ENCODE results near the gene TYW1B.
A peak's percentile ranks its signal among the peaks of the same experiment; 100 is the strongest.
"Not testable (repeated sequence)": the region's sequence is repeated elsewhere in the genome, so short reads cannot be mapped to it uniquely, and the experiment has no call there.

Gene TYW1B, protein sequence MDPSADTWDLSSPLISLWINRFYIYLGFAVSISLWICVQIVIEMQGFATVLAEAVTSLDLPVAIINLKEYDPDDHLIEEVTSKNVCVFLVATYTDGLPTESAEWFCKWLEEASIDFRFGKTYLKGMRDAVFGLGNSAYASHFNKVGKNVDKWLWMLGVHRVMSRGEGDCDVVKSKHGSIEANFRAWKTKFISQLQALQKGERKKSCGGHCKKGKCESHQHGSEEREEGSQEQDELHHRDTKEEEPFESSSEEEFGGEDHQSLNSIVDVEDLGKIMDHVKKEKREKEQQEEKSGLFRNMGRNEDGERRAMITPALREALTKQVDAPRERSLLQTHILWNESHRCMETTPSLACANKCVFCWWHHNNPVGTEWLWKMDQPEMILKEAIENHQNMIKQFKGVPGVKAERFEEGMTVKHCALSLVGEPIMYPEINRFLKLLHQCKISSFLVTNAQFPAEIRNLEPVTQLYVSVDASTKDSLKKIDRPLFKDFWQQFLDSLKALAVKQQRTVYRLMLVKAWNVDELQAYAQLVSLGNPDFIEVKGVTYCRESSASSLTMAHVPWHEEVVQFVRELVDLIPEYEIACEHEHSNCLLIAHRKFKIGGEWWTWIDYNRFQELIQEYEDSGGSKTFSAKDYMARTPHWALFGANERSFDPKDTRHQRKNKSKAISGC

DNA sequence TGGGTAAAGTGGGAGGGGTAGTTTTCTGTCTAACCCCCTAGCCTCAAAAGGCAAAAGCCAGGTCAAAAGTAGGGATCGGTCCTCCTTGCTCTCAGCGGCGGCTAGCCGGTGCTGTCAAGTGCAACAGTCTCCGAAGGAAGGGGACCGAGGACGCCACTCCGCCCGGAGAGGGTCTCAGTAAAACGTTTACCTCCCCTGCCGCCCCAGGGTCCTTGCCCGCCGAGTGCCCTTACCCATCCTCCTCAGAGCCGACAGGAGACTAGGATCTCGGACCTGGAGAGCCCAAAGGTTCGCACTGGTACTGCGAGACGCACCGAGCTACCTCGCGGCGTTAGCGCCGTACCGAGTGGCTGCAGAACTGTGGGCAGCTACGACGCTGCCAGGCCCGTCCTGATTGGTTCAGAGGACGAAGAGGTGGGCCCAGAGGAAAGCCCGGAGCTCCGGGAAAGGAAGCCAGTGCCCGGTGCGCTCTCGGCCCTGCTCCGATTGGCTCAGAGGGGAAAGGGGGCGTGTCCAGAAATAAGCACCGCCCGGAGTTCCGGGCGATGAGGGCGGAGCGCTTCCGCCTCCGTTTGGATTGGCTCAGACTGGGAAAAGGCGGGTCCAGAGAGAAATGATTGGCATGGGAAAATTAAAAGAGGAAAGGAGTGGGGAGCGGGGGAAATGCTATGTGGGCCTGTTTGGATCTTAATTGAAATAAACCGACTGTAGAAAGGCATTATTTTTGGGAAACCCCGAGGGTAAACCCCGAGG, at the start of gene TYW1B:
Gene TYW1B, minus strand, starts transcription at position 362 of the 753 bp plus-strand sequence. Its CDS starts 125 bp downstream, at position 237.
- peak; percentile 91 to 97 for DNase-seq (ENCODE audit: low read depth in 1 of 2, low spot score in 1 of 2)

DNA sequence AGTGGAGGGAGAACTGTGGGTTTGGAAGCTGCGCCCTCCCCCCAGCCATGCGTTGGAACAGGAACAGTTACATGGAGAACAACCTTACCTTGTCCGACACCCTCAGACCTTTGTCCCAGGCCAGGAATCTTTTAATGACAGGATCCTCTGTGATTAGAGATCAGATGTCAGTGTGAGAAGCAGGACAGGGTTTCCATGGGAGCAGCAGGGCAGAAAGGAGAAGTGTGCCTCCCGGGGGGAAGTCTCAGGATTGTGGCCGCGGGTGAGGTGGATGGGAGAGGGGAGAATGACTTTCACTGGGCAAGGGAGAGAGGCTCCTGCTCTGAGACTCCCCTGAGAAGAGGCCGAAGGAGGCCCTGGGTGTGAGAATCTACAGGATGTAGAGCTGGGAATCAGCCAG, 39.6 kb upstream of the TYW1B start:
- DNase-seq (ENCODE audit: low read depth in 1 of 2, low spot score in 1 of 2): not testable (repeated sequence)

DNA sequence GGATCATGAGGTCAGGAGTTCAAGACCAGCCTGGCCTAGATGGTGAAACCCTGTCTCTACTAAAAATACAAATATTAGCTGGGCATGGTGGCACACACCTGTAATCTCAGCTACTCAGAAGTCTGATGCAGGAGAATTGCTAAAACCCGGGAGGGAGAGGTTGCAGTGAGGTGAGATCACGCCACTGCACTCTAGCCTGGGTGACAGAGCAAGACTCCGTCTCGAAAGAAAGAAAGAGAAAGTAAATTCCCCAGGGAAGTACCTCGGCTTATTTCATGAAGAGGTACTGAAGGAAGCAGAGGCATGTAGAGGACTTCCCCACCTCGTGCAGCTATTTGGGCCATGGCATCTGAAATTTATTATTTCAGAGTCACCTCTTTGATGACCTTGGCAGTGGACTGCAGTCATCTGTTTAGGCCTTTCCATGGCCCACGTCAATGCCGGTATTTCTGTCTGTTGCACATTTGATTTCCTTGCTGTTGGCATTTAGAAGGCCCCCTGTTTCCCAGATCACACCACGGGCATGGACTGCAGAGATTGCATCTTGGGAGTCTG, 30.9 kb upstream of the TYW1B start:
- DNase-seq (ENCODE audit: low read depth in 1 of 2, low spot score in 1 of 2): not testable (repeated sequence)

DNA sequence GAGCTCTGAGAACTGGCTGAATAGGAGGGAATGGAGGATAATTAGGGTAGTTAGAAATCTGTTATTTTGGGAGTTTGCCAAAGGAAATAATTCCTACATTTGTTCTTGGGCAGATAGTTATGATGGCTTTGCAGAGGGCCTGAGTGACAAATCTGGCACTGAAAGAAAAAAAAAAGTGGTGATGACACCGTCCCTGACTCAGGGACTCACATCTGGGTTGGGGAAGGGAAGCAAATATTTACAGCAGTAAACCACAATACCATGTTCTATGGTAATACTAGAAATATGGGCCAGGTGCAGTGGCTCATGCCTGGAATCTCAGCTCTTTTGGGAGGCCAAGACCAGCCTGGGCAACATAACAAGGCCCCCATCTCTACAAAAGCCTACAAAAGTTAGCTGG, 29.9 kb upstream of the TYW1B start:
- not testable (repeated sequence) for DNase-seq (ENCODE audit: low read depth in 1 of 2, low spot score in 1 of 2)

DNA sequence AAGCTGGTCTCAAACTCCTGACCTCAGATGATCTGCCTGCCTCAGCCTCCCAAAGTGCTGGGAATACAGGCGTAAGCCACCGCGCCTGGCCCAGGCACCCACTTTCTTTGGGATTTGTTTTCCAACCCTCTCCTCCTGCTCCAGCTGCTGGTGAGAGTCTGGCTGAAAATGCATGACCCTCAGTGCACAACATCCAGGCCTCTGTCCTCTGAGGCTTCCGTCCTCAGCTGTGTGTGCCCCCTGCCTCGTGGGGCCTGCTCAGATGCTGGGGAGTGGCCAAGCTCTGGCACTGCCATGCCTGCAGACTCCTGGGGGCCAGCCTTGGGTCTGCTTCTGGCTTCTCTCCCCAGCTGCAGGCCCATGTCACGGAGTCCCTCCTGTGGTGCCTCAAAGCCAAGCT, 27.3 kb upstream of the TYW1B start:
- not testable (repeated sequence) for DNase-seq (ENCODE audit: low read depth in 1 of 2, low spot score in 1 of 2)

DNA sequence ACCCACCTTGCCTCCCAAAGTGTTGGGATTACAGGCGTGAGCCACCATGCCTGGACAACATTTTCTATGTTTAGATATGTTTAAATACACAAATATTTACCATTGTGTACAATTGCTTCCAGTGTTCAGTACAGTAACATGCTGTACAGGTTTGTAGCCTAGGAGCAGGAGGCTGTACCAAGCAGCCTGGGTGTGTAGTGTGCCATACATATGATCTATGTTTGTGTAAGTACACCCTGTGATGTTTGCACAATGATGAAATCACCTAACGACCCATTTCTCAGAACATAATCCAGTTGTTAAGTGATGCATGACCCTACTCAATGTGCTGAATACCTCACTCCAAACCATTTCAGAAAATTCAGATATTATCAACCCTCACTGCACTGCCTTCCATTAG, 24.9 kb upstream of the TYW1B start:
- DNase-seq (ENCODE audit: low read depth in 1 of 2, low spot score in 1 of 2): not testable (repeated sequence)

DNA sequence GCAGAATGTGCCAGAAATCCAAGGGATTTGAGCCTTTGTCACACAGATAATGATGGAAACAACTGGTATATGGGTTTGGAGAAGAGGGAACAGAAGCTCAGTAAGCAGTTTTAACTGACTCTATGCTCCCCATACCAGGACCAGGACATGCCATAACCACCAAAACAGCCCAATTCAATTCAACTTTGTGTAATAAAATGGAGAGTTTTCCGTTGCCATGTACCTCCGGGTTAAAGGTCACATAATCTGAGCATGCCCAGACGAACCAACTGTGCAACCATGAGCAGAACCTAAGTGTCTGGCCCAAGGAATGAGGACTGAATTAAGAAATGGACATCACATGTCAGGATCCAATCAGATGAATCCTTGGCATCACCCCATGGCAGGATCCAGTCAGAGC, 22.7 kb upstream of the TYW1B start:
- not testable (repeated sequence) for DNase-seq (ENCODE audit: low read depth in 1 of 2, low spot score in 1 of 2)

DNA sequence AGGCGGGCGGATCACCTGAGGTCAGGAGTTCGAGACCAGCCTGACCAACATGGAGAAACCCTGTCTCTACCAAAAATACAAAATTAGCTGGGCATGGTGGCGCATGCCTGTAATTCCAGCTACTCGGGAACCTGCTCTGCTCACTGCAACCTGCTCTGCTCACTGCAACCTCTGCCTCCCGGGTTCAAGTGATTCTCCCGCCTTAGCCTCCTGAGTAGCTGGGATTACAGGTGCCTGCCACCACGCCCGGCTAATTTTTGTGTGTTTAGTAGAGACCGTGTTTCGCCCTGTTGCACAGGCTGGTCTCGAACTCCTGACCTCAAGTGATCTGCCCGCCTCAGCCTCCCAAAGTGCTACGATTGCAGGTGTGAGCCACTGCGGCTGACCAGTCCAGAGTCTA, 16.1 kb upstream of the TYW1B start:
- DNase-seq (ENCODE audit: low read depth in 1 of 2, low spot score in 1 of 2): not testable (repeated sequence)

DNA sequence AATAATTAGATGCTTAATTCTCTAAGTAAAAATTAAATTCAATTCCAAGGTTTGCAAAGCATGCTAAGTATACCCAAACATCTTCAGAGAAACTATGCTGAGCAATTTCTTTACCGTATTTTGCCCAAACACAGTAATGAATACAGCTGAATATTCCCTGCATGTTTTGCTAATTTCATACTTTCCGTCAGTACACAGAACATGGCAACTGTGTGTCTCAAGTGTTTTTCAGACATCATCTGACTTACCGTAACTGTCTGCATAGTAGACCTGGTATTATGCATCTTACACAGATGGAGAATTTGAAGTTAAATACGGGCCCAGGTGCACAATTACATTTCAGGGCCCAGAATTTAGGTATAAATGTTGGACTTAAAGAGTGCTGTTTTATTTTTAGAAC, 15.2 kb upstream of the TYW1B start:
- not testable (repeated sequence) for DNase-seq (ENCODE audit: low read depth in 1 of 2, low spot score in 1 of 2)

DNA sequence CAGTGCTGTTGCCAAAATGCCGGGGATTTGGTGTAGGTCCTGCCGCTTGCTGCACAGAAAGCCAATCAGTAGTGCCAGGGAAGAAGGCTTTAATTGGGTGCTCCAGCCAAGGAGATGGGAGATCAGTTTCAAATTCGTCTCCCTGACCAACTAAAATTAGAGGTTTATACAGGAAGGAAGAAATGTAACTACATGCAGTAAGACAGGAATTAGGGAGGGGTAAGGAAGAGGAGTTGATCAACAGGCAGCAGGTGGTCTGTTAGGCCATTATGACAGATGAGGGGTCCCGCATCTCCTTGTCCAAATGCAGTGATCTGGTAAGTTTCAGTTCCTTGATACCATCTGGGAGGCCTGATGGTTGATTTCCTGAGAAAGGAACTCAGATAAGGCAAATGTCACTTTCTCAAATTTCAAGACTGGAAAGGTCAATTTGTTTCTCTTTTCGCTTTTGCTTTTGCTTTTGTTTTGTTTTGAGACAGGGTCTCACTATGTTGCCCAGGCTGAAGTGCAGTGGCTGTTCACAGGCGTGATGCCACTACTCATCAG, 13.0 kb upstream of the TYW1B start:
- DNase-seq (ENCODE audit: low read depth in 1 of 2, low spot score in 1 of 2): not testable (repeated sequence)

DNA sequence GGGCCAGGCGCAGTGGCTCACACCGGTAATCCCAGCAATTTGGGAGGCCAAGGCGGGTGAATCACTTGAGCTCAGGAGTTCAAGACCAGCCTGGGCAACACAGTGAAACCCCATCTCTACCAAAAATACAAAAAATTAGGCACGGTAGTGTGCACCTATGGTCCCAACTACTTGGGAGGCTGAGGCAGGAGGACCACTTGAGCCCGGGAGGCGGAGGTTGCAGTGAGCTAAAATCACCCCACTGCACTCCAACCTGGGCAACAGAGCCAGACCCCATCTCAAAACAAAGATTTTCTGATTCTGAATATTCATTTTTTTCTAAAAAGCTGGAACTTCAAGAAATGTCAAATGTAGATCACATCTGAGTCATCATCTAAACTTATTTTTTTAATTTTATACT, 10.3 kb upstream of the TYW1B start:
- DNase-seq (ENCODE audit: low read depth in 1 of 2, low spot score in 1 of 2): not testable (repeated sequence)

DNA sequence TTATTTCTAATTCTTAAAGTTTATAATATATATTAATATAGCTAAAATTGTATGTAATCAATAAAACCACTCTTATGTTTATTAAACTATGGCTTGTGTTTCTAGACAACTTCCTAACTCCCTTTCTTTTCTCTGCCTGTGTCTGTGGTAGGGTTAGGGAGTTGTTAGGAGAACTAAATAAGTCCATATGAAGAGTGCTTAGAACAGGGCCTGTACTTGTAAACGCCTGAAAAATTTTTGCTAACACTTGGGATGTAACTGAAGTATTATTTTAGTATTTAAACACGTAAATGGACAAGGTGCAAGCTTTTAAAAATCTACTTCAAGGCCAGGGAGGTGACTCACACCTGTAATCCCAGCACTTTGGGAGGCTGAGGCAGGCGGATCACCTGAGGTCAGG, 9.3 kb upstream of the TYW1B start:
- not testable (repeated sequence) for DNase-seq (ENCODE audit: low read depth in 1 of 2, low spot score in 1 of 2)

DNA sequence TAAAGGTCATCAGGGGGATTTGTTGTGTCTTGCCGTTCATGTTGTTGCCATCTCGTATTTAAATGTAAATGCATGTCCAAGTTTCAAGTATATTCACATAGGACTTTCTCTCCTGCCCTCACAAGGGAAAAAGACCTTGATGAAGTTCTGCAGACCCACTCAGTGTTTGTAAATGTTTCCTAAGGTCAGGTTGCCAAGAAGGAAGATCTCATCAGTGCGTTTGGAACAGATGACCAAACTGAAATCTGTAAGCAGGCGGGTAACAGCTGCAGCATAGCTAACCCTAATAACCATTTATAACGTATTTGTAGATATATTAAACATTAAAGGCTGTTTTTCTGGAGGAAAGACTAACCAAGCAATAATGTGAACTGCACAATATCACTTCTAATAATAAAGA, 2.6 kb upstream of the TYW1B start:
- not testable (repeated sequence) for DNase-seq (ENCODE audit: low read depth in 1 of 2, low spot score in 1 of 2)

DNA sequence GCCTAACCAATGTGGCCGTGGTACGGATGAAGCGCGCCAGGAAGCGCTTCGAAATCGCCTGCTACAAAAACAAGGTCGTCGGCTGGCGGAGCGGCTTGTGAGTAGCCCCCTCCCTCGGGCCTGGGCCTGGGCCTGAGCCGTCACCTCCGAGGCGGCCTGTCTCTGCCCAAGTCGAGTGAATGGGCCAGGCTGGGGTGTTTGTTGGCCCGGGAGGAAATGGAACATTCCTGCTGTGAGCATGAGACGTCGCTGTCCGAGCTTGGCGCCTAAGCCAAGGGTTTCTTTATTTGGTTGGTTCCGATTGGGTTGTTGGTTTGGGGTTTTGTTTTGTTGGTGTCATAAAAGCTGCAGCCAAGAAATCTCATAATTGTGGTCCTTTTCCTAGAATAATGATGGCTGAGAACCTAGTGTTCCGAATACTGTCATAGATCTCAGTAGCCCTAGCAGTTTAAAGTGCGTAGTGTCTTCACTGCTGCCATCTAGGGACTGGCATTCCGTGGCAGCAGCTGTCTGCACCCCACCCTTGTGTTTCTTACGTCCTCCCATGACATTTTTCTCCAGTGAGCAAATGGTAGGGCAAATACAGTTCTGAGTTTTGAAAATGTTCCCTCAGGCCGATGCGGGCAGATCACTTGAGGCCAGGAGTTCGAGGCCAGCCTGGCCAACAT, 1.8 kb upstream of the TYW1B start:
- DNase-seq (ENCODE audit: low read depth in 1 of 2, low spot score in 1 of 2): peak in 1 of 2 donors; percentile 15

DNA sequence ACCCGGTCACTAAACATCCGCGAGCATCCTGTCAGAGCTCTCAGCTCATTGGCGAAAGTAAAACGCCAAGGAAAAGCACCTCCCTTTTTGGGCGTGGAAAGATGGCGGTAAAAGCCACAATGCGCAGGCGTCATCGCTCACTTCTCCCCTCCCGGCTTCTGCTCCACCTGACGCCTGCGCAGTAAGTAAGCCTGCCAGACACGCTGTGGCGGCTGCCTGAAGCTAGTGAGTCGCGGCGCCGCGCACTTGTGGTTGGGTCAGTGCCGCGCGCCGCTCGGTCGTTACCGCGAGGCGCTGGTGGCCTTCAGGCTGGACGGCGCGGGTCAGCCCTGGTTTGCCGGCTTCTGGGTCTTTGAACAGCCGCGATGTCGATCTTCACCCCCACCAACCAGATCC, 1.3 kb upstream of the TYW1B start:
- peak; percentile 89 to 98 for DNase-seq (ENCODE audit: low read depth in 1 of 2, low spot score in 1 of 2)

DNA sequence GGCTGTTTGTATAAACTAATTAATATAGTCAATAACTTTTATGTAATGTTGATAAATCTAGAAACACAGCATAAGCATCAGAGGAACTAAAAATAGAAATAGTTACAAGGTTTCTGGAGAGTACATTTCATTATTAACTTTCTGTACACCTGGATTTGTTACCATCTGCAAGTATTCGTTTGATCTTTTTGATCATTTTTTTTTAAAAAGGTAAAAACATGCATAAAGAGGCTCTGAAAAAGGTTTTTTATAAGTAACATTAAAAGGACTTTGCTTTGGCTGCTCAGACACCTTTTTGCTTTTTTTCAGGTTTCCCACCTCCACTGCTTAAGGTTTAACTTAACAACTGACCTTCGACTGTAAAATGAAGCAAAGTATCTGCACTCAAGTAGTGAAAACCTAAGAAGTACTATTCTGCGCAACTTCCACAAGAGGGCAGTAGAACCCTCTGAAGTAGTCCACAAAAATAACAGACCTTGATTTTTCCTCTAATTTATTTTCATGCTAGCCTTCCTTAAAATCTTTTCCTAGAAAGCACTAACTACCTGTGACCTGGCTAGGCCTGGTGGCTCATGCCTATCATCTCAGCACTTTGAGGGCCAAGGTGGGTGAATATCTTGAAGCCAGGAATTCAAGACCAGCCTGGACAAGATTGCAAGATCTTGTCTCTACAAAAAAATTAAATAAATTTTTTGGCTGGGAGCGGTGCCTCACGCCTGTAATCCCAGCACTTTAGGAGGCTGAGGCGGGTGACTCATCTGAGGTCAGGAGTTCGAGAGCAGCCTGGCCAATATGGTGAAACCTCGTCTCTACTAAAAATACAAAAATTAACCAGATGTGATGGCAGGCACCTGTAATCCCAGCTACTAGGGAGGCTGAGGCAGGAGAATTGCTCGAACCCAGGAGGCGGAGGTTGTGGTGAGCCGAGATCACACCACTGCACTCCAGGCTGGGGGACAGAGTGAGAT, 4.0 kb downstream of the TYW1B start:
- DNase-seq (ENCODE audit: low read depth in 1 of 2, low spot score in 1 of 2): not testable (repeated sequence)

DNA sequence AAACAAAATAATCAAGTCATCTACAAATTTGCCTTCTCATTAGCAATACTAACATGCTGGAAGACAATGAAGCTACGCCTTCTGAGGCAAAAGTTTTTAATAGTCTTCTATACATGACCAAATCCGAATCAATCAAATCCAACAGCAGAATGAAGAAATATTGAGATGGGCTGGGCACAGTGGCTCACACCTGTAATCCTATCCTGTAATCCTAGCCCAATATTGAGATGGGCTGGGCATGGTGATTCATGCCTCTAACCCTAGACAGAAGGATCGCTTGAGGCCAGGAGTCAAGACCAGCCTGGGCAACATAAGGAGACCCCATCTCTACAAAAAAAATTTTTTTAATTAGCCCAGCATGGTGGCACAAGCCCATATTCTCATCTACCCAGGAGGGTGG, 5.5 kb downstream of the TYW1B start:
- DNase-seq (ENCODE audit: low read depth in 1 of 2, low spot score in 1 of 2): not testable (repeated sequence)

DNA sequence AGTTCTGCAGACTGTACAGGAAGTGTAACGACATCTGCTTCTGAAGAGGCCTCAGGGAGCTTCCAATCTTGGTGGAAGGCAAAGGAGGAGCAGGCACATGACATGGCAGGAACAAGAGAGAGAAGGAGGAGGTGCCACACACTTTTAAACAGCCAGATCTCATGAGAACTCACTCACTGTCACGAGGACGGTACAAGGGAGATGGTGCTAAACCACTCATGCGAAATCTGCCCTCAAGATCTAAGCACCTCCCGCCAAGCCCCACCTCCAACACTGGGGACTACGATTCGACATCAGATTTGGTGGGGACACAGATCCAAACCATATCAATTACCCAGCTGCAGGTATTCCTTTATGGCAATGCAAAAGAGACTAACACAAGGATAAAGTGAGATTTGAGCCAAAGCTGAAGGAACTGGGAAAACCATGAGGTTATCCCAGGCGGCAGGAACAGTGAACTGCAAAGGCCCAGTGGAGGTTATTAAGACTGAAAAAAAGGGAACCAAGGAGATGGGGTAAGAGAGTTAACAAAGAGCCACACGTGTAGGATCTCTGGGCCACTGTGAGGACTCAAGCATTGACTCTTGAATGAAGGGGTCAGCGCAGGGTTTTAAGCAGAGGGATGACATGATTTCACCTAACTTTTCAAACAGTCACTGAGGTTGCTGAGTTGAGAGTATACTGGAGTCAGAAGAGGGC, 9.2 kb downstream of the TYW1B start:
- DNase-seq (ENCODE audit: low read depth in 1 of 2, low spot score in 1 of 2): not testable (repeated sequence)

DNA sequence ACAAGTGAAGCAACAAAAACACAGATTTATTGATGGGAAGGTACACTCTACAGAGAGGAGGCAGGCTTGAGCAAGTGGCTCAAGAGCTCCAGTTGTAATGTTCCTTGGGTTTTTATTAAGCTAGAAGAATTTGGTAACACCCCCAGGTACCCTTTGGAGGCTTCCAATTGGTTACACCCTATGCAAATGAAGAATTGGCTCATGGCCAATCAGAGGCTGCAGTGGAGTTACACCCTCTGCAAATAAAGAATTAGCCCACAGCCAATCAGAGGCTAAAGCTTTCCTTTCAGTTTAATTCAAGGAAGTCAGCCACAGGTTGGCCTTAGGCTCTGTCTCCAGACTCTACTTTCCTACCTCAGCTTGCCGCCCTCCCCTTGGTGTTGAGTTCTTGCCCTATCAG, 10.3 kb downstream of the TYW1B start:
- not testable (repeated sequence) for DNase-seq (ENCODE audit: low read depth in 1 of 2, low spot score in 1 of 2)
